GM19455 (cell line): ENCODE measurements around the gene ZMIZ1.

Experiments
- ATAC-seq: cut with Tn5 transposase; IDR thresholded peaks from one replicate; pipeline ENCODE4 v1.9.1; 2021; ENCODE audit not compliant: unreplicated experiment

Gene ZMIZ1

DNA sequence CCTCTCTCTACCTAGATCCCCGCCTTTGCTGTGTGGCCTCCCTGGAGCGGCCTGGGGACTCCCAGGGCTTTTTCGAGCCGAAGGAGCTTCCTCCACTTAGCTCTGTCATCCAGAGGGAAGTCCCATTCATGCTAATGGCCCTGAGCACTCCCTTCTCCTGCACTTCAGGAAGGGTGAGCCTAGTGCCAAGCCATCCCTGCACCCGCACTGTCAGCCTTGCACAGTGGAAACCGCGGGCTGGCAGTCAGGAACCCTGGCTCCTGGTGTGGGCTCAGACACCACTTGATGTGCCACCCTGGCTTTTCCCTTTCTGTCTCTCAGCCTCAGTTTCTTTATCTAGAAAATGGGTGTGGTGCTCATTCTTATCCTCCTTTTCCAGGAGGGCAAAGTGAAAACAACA lies 131.6 kb downstream of the ZMIZ1 start:
- ATAC-seq: no peak

DNA sequence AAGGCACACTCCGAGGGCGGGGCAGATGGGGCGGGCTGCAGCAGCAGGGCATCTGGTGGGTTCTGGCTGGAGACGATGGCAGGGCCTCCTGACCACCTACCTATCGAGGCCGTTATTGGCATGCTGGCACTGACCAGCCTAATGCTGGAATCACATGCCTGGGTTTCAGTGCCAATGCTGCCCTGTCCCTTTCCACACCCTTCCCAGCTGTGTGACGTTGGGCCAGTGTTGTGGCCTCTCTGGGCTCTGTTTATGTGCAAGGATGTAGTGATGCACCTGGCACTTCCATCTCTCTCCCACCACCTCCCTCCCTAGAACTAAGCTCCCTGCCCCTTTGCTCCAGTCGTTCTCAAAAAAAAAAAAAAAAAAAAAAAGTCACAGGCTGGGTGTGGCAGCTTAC lies 132.9 kb downstream of the ZMIZ1 start:
- no peak for ATAC-seq

DNA sequence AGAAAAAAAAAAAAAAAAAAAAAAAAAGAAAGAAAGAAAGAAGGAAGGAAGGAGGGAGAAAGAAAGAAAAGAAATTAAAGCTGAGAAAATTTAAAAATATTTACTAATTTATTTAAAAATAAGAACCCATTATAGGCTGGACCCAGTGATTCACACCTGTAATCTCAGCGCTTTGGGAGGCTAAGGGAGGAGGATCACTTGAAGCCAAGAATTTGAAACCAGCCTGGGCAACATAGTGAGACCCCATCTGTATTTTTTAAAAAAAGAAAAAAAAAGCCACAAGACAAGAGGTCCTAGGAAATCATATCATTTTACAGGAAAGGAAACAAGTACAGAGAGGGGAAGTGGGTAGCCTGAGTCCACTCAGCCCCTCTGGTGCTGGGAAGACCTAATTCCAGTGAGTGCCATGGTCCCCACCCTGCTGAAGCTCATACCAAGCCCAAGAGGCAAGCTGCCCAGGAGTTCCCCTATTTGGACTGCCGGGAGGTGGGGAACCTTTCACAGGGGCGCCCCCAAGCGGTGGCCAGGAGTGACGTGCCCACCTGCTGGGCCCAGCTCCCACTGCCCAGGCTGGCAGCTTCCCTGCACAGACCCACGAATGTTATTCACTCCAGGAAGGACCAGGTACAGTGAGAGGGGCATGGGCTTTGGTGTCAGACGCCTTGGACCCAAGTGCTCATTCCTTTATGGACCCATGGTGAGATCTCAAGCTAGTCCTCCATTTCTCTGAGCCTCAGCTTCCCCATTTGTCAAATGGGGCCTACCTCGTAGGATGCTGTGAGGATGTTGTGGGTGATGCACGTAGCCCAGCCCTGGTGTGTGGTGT lies 133.6 kb downstream of the ZMIZ1 start:
- ATAC-seq: no peak

GRCh38 chr10:79203014-79203644 lies 134.4 kb downstream of the ZMIZ1 start:
- ATAC-seq: no peak

DNA sequence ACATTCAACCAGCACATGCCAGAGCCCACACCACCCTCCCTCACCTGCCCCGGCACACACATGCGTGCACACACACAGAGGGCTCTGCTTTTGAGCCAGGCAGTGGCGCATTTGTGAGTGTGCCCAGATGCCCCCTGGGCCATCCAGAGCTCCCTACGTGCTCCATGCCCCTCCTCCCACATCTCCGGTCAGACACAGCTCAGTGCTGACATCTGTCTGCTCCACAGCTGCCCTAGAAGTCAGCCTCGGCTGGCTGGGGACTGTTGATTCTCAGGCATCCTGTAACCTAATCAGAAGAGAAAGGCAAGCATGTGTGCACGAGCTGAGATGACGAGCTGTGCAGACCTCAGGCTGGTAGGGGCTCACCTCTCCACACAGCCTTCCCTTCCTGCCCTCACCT lies 135.1 kb downstream of the ZMIZ1 start:
- no peak for ATAC-seq

- no peak for ATAC-seq
Observed at GRCh38 chr10:79206300-79207095, 137.7 kb downstream of the ZMIZ1 start.

DNA sequence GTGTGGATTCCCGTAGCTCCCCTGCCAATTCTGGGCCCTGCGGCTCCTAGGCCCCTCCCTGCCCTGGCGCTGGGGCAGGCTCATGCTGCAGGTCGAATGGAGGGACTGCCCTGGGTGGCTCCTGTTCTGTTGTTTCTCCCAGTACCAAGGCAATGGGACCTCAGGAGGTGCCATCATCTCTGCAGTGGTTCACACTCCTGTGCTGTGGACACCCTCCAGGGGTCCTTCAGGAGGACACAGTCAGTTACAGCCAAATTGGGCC lies 138.3 kb downstream of the ZMIZ1 start:
- no peak for ATAC-seq

DNA sequence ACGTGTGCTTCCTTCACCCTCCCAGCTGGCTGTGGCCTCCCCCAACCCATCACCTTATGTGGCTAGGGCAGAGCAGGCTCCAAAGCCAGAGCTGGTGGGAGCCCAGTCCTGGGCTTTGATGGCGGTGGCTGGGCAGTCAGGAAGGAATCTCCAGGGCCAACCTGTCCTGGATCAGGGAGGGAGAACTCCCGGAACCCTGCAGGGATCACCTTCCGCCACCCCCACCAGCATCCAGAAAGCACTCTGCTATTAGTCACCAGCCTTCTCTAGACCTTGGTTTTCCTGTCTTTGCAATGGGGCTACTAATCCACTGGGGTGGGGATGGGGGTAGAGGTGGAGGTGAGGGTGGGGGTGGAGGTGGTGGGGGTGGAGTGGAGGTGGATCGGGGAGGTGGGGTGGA lies 139.0 kb downstream of the ZMIZ1 start:
- ATAC-seq: no peak

- ATAC-seq: no peak
Observed at GRCh38 chr10:79208251-79208983, 139.7 kb downstream of the ZMIZ1 start.

- ATAC-seq: no peak
Observed at GRCh38 chr10:79209340-79209739, 140.6 kb downstream of the ZMIZ1 start.

DNA sequence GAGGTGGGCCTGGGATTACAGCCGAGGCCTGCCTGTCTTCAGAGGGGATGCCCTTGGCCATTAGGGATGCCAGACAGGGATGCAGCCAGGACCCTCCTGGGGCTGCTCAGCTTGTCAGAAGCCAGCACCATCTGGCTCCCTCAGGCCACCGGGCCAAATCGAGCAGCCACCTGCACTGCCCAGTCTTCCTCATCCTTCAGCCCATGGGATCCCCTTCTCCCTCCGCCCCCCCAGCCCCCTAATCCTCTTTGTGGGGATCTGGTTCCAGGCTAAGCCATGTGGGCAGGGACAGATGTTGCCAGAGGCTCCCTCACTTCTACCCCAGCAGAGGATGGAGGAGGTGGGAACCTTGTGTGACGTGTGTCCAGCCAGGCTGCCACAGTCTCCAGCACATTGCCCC lies 141.1 kb downstream of the ZMIZ1 start:
- ATAC-seq: no peak

GRCh38 chr10:79210672-79211071 lies 141.9 kb downstream of the ZMIZ1 start:
- ATAC-seq: no peak

DNA sequence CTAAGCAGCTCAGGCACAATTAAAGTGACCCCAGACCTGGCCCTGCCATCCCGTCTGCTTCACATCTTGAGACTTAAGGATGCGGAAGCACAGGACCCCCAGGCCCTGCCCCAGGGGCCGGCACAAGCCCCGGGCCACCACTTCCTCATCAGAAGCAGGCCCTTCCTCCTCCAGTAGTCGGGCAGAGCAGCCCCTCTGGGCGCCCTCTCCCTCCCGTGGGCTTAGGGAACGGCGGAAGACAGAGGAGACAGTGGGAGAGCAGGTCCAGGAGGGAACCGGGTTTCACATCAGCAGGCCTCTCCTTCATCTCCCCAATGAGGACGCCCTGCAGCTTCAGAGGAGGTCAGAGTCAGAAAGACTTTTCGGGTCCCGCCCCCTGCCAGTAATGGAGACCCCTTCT lies 142.8 kb downstream of the ZMIZ1 start:
- no peak for ATAC-seq

GRCh38 chr10:79215531-79215930 lies 146.8 kb downstream of the ZMIZ1 start:
- no peak for ATAC-seq

- no peak for ATAC-seq
Observed at GRCh38 chr10:79219322-79219957, 150.7 kb downstream of the ZMIZ1 start.

- ATAC-seq: no peak
Observed at GRCh38 chr10:79220307-79220706, 151.5 kb downstream of the ZMIZ1 start.

DNA sequence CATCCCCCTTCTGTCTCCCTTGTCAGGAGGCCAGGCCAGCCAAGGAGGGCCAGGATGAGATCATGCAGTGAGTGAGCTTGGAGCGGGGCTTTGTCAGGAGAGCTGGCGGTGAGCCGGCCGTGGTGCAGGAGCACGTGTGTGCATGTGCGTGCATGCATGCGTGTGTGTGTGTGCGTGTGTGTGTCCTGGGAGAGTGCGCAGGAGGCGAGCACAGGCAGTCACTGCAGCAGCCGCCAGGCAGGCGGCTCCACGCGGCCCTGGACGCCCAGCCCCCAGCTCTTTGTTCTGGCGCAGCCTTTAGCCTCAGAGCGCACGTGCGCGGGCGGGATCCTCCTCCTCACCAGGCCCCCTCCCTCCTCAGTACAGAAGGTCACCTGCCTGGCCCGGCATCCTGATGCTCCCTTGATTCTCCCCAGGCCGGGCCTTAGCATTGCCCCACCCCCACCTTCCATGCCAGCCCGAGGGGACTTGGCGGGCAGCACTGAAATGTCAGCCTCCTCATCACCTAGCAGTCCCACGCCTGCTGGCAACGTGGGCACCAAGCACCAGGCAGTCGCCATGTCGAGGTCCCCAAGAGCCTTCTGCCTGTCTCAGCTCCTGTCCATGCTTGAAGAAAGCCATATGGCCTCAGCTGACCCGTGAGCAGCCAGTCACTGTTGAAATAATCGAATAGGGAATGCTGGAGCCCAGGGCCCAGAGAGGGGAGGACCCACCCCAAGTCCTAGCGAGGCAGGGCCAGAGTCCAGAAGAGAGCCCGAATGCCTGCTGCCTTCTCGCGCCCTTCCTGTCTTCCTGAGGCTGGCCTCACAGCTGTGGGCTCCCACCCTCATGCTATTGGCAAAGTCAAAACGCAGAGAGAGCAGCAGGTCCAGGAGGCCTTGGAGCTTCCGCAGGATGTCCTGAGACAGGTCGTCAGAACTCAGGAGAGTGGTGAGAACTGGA lies 152.6 kb downstream of the ZMIZ1 start:
- ATAC-seq: no peak

DNA sequence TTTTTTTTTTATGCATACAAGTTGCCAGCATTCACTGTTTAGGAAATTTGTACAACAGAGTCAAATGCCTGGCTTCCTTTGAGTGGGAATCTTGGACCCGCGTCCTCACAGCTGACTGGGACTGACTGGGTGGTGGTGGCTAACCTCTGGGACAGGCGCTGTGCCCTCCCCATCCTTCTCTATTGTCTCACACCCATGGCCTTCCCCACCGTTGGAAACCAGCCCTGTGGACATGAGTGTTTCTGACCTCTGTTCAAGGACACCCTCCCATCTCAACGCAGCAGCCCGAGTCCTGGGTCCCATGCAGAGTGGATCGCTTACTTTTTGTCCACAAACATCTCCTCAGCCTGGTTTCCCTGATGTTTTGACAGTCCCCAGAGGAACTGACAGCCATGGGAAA lies 153.4 kb downstream of the ZMIZ1 start:
- no peak for ATAC-seq

DNA sequence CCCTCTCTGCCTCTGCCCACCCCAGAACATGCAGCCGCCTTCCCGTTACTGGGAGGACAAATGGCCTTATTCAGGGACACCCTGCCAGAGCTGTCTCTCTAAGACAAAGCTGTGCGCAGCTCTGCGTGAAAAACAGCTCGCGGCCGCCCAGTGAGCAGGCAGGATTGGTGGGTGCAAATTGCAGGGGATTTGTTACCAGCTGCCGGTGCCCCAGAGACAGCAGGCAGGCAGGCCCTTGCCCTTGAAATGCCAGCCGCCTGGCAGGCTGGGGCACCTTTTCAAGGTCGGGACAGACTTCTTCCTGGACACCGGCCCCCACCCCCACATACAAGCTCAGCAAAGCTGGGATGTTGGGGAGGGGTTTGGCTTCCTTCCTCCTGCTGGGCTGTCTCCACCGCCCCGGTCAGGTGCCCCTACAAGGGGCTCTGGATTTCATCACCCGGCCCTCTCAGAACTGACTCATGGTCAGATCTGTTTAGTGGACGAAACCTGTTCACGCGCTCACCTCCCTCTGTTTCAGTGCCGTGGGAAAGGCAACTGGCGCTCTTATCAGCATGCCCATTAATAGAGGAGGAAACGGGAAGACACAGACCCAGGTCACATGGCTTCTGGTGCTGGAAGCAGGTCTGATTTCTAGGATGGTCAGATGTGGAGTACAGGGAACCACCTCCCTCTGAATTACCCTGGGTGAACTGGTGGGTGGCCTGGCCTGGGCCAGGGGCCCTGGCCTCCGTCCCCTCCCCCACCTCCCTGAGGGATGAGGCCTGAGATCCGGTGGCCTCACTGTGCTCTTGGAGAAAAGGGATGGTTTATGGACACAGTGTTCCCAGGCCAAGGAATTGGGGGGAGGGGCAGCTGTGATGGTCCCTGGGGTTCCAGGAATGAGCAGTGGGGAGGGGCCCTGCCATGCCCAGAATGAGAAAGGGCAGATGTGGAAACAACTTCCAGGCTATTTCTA lies 154.6 kb downstream of the ZMIZ1 start:
- no peak for ATAC-seq
